ENCODE results near the gene CST5.
"Not testable (repeated sequence)": the region's sequence is repeated elsewhere in the genome, so short reads cannot be mapped to it uniquely, and the experiment has no call there.

CST5 gene

DNA sequence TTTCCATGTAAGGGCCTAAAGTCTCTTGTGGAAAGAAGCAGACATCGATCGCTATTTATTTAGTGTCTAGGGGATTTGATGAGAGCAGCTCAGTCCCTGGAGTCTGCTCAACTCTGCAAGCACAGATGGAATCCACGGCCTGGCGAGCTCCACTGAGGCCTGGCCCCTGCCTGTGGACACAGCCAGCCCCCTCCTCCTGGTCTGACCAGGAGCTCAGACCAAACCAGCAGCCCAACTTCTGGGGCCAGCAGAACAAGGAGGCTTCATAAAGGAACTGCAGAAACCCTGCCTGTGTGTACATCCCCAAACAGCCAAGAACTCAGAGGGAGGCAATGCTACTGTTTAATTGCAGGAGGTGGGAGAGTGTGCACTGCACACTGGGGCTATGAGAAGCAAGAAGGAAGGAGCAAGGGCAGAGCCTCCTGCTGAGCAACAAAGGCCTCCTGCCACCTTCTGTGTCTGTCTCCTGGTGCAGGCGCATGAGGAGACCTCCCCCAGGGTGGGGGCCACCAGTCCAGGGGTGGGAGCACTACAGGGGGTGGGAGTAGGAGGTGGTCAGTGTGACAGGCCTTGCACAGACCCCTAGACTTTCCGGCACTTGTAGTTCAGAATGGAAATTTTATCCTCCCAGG lies 3.8 kb downstream of the CST5 start:
- no peak overlapping the region for H3K27ac Mint-ChIP-seq
- peaks cover 3% of the 10 kb centered on the region for H3K4me1 Mint-ChIP-seq
- H3K36me3 Mint-ChIP-seq: no peaks in the 10 kb centered on the region
- no peak overlapping the region for H3K4me3 Mint-ChIP-seq
- no peaks in the 10 kb centered on the region for H3K27me3 Mint-ChIP-seq
- H3K9me3 Mint-ChIP-seq: no peaks in the 10 kb centered on the region

DNA sequence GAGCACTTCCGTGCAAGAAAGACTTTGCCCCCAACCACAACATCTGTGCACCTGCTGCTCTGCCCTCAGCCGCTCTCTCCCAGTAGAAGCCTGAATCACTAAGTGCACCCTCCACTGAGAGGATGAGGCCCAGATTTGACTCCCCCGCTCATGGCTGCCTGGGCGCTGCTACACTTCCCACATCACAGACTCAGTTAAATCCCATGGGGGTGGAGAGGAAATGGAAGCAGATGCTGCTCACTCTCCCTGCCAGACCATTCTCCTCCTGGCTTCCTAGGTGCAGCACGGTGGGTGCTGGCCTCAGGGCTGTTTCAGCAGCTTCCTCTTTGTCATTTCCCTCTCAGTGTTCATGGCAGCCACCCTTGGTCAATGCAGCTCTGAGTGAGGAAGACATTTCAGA lies 4.8 kb downstream of the CST5 start:
- H3K27me3 Mint-ChIP-seq: peaks cover under 1% of the 10 kb centered on the region
- H3K4me3 Mint-ChIP-seq: no peak overlapping the region
- H3K9me3 Mint-ChIP-seq: no peaks in the 10 kb centered on the region
- peaks cover 3% of the 10 kb centered on the region for H3K4me1 Mint-ChIP-seq
- H3K36me3 Mint-ChIP-seq: no peaks in the 10 kb centered on the region
- no peak overlapping the region for H3K27ac Mint-ChIP-seq

DNA sequence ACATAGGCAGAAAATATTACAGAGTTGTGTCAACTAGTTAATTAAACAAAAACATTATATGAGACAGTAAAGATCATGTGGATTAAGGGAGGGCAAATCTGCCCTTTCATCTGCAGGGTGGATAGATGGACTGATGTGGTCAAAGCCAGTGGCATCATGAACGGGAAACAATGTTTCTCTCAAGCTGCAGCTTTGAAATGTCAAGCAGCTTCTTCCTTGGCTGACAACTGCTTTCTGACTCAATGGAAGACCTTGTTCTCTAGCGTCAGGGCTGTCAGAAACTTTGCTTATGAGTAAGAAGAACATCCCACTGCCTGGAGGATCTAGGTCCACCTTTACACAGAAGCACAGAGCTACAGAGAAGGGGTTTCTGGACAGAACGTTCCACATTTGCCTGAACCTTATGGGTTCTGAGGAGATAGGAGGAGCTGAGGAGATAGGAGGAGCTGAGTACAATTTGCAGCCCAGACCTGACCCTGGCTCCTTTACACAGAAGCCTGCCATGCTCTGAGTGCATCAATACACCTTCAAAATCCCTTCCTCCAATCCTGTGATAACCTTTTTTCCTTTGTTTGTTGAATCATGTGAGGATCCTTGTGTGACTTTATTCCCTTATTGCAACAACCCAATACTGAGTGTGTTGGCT lies 6.1 kb downstream of the CST5 start:
- H3K27me3 Mint-ChIP-seq: peaks cover 1% of the 10 kb centered on the region
- no peaks in the 10 kb centered on the region for H3K9me3 Mint-ChIP-seq
- H3K27ac Mint-ChIP-seq: no peak overlapping the region
- H3K4me1 Mint-ChIP-seq: peaks cover 3% of the 10 kb centered on the region
- H3K36me3 Mint-ChIP-seq: no peaks in the 10 kb centered on the region
- no peak overlapping the region for H3K4me3 Mint-ChIP-seq

GRCh38 chr20:23872065-23872464 lies 7.5 kb downstream of the CST5 start:
- Mint-ChIP-seq H3K36me3 (no peaks in the 10 kb centered on the region), H3K9me3 (no peaks in the 10 kb centered on the region), H3K27me3 (peaks cover 1% of the 10 kb centered on the region), H3K4me1 (peaks cover 3% of the 10 kb centered on the region), H3K4me3 (no peak overlapping the region), H3K27ac (no peak overlapping the region)

DNA sequence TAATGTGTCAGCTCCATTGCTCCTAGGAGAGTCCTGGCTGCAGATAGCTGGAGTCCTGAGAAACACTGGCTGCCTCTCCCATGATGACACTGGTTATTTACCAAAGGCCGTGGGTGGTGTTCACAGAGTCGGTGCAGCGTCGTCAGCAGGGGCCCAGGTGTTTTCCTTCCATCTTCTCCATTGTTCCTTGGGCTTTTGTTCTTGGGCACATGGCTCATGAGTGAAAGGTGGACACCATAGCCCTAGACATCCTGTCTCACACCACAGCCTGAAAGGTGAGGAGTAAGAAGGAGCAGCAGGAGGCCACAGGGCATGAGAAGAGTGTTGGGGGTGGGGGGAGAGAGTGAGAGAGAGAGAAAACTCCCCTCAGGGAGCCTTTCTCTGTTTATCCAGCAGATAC lies 9.1 kb downstream of the CST5 start:
- Mint-ChIP-seq H3K27me3 (peaks cover 9% of the 10 kb centered on the region), H3K4me1 (peaks cover 3% of the 10 kb centered on the region), H3K4me3 (no peak overlapping the region), H3K36me3 (no peaks in the 10 kb centered on the region), H3K27ac (no peak overlapping the region), H3K9me3 (no peaks in the 10 kb centered on the region)

DNA sequence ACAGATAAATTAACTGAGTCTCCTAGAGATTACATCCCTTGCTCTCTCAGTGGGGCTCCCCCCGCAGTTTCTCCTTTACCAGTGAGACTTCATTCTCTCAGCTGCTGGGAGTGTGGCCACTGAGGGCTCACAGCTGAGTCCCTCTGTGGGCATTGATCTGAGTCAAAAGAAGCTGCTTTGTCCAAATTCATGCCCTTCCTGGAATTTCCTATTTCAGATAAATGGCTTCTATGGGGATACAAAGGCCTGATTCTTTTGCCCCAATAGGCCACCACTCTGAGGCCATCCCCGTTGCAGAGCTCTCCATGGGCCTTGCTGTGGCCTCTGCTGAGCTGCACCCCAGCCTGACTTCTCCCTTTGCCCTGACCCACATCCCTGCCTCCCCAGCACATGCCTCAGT lies 10.0 kb downstream of the CST5 start:
- H3K9me3 Mint-ChIP-seq: no peaks in the 10 kb centered on the region
- peaks cover 9% of the 10 kb centered on the region for H3K27me3 Mint-ChIP-seq
- no peaks in the 10 kb centered on the region for H3K36me3 Mint-ChIP-seq
- H3K27ac Mint-ChIP-seq: no peak overlapping the region
- H3K4me1 Mint-ChIP-seq: no peaks in the 10 kb centered on the region
- no peak overlapping the region for H3K4me3 Mint-ChIP-seq

DNA sequence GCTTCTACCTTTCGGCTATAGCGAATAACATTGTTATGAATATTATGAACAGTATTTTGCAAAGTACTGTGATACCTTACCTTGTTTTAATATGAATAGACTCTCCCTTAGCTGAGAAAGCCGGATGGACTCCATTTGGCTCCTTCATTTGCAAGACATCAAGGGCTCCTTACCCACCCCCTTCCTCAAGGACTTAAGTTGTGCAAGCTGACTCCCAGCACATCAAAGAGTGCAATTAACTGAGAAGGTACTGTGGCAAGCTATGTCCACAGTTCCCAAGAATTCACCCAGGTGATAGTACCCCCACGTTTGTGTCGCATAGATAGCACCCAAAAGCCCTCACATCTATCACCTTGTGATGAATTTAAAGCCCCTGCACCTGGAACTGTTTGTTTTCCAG lies 11.2 kb downstream of the CST5 start:
- Mint-ChIP-seq H3K9me3 (no peaks in the 10 kb centered on the region), H3K4me1 (no peaks in the 10 kb centered on the region), H3K36me3 (no peaks in the 10 kb centered on the region), H3K27ac (no peak overlapping the region), H3K4me3 (no peak overlapping the region), H3K27me3 (peaks cover 9% of the 10 kb centered on the region)

- Mint-ChIP-seq H3K9me3 (no peaks in the 10 kb centered on the region), H3K4me3 (no peak overlapping the region), H3K27me3 (peaks cover 10% of the 10 kb centered on the region), H3K36me3 (no peaks in the 10 kb centered on the region), H3K27ac (no peak overlapping the region), H3K4me1 (no peaks in the 10 kb centered on the region)
Measured at GRCh38 chr20:23867152-23867776, 12.3 kb downstream of the CST5 start.

GRCh38 chr20:23860771-23861170 lies 18.8 kb downstream of the CST5 start:
- not testable (repeated sequence) for H3K27me3 Mint-ChIP-seq, H3K27ac Mint-ChIP-seq, H3K4me3 Mint-ChIP-seq, H3K9me3 Mint-ChIP-seq, H3K36me3 Mint-ChIP-seq, H3K4me1 Mint-ChIP-seq

GRCh38 chr20:23857962-23858595 lies 21.5 kb downstream of the CST5 start:
- Mint-ChIP-seq H3K4me3 (no peak overlapping the region), H3K9me3 (no peaks in the 10 kb centered on the region), H3K27me3 (peaks cover 2% of the 10 kb centered on the region), H3K36me3 (no peaks in the 10 kb centered on the region), H3K27ac (no peak overlapping the region), H3K4me1 (no peaks in the 10 kb centered on the region)

DNA sequence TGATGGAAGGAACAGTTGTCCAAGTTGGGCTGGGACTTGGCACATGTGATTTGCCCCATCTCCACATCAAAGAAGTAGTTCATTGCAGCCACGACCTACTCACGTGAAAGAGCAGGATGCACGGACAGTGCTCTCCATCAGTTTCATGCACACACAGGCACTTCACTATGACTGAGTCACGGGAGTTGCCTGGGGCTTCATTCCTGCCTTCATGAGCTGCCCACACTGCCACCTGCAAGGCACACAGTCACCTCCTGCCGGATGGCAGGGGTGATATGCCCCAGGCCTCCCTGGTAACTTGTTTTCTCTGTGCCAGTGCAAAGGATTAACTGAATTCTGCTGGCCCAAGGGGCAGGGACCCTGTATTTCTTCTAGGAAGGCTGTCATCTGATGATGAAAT lies 22.8 kb downstream of the CST5 start:
- Mint-ChIP-seq H3K4me1 (no peaks in the 10 kb centered on the region), H3K9me3 (no peaks in the 10 kb centered on the region), H3K4me3 (no peak overlapping the region), H3K27me3 (no peaks in the 10 kb centered on the region), H3K36me3 (no peaks in the 10 kb centered on the region), H3K27ac (no peak overlapping the region)

DNA sequence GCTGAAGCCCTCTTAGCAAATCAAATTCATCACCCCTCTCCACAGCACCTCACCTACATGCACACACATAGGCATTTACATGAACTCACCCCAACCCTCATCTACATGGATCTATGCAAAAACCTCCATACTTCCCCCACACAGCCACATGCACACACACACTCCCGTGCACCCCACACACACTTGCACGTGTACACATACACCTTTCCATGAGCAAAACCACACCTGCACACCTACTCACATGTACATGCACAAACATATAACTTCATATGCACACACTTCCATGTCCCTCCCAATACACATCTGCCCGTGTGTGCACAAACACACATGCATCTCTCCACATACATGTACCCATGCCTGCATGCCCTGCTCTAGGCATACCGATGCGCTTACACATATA lies 23.3 kb downstream of the CST5 start:
- H3K27ac Mint-ChIP-seq: no peak overlapping the region
- H3K9me3 Mint-ChIP-seq: no peaks in the 10 kb centered on the region
- H3K27me3 Mint-ChIP-seq: no peaks in the 10 kb centered on the region
- no peaks in the 10 kb centered on the region for H3K36me3 Mint-ChIP-seq
- H3K4me3 Mint-ChIP-seq: no peak overlapping the region
- H3K4me1 Mint-ChIP-seq: no peaks in the 10 kb centered on the region

DNA sequence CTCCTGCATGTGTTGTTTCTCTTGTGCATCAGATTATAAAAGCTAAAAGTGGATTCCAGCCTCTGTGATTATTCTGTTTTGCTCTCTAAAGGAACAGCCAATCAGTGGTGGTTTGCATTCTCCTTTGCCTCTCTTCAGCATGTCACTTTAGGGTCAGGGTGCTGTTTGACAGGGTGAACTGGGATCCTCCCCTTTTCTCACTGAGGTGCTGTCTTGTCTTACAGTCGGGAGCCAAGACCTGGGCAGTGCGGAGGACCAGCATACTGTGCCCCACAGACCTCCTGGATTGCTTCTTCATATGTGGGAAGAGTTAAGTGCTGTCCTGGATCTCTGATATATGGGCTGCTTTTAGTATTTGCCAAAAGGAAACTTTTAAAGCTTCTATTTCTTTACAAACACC lies 37.9 kb downstream of the CST5 start:
- no peak overlapping the region for H3K4me3 Mint-ChIP-seq
- H3K27ac Mint-ChIP-seq: no peak overlapping the region

DNA sequence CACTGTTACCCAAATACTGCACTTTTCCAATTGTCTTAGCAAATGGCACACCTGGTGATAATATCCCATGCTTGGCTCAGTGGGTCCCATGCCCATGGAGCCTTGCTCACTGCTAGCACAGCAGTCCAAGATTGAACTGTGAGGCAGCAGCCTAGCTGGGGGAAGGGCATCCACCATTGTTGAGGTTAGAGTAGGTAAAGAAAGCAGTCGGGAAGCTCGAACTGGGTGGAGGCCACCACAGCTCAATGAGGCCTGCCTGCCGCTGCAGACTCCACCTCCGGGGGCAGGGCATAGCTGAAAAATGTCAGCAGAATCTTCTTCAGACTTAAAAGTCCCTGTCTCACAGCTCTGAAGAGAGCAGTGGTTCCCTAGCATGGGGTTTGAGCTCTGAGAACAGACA lies 43.8 kb downstream of the CST5 start:
- Mint-ChIP-seq H3K9me3 (no peaks in the 10 kb centered on the region), H3K36me3 (no peaks in the 10 kb centered on the region), H3K4me1 (no peaks in the 10 kb centered on the region), H3K27me3 (peaks cover 9% of the 10 kb centered on the region), H3K4me3 (no peak overlapping the region), H3K27ac (no peak overlapping the region)

More for the DNA sequence above, 37.9 kb downstream of the CST5 start:
- no peaks in the 10 kb centered on the region for H3K9me3 Mint-ChIP-seq
- no peaks in the 10 kb centered on the region for H3K36me3 Mint-ChIP-seq
- no peaks in the 10 kb centered on the region for H3K4me1 Mint-ChIP-seq
- H3K27me3 Mint-ChIP-seq: peaks cover 5% of the 10 kb centered on the region

DNA sequence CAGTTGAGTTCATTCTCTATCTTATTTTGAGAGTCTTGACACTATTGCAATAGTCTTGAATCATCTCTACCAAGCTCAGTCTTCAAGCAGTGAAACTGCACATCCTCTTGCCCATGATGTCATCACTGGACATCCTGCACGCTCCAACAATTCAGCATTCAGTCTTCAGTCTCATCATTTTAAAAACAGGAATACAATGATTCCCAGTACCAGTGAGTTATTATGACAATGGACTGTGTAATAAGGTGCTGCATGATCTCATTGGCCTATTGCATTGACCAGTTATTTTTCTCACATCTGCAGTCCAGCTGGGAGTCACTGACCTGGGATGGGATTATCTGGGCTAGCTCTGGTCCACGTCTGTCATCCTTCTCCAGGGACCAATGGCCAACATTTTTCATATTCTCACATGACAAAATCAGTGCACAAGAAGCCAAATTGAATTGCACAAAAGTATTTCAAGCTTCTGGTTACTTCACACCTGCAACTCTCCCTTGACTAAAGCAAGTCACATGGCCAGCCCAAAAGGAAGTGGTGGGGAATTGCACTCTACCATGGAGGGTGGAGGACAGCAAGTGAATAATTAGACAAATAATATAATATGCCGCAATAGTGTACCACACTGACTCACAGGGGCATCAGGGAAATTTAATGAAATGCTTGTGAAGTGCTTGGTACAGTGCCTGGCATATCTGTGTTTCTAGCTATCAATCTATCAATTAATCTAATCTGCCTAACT lies 46.6 kb downstream of the CST5 start:
- Mint-ChIP-seq H3K27ac (no peak overlapping the region), H3K36me3 (no peaks in the 10 kb centered on the region), H3K9me3 (no peaks in the 10 kb centered on the region), H3K4me1 (no peaks in the 10 kb centered on the region), H3K27me3 (peaks cover 9% of the 10 kb centered on the region), H3K4me3 (no peak overlapping the region)

DNA sequence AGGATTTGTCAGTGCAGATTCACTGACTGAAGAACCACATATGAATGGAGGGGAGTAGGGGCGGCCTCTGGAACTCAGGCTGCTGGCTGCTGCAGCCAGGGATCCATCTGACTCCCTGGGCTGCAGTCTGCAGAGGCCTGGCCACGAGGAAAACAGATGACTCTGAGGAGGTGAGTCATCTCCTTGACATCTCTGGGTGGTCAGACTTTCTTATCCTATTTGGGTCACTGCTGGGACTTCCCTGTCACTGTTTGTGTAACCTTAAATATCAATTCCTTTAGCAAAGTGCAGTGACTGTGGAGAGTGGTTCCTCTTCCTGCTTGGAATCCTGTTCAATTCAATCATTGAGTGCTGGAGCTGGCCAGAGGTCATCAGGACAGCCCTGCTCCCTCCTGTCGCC lies 47.6 kb downstream of the CST5 start:
- not testable (repeated sequence) for H3K27me3 Mint-ChIP-seq, H3K9me3 Mint-ChIP-seq

More for the DNA sequence above, 47.6 kb downstream of the CST5 start:
- H3K36me3 Mint-ChIP-seq, H3K4me1 Mint-ChIP-seq, H3K4me3 Mint-ChIP-seq, H3K27ac Mint-ChIP-seq: not testable (repeated sequence)

Measured in activated naive CD4-positive, alpha-beta T cell treated with anti-CD3 and anti-CD28 coated beads, Interleukin-2, amount 50 U/mL, for 24 hours (primary cell).